Hepatocyte (in vitro differentiated cells): ENCODE results near the gene SH3BP2. TPM values are rescaled to one million over a fixed set of nuclear protein-coding genes. Genes with fewer than 3 reads are reported as not detected.

Experiments used
- DNase-seq: peaks from one replicate; pipeline ENCODE4 v3.0.0-alpha.2; 2016; ENCODE audit warnings: low spot score
- H2AFZ ChIP-seq: fragments of 200-600 bp; sonication (generic); 2 replicates; pipeline ENCODE4 v1.6.0; 2016; ENCODE audit warnings: antibody characterized with exemption, mild to moderate bottlenecking
- H3K27ac ChIP-seq: fragments of 200-600 bp; sonication (generic); 2 replicates; pipeline ENCODE4 v1.5.1; 2016; ENCODE audit warnings: mild to moderate bottlenecking
- H3K27me3 ChIP-seq: fragments of 200-600 bp; sonication (generic); 2 replicates; pipeline ENCODE4 v1.6.1; 2016
- H3K36me3 ChIP-seq: fragments of 200-600 bp; sonication (generic); replicated peaks from 2 replicates; pipeline ENCODE4 v1.5.1; 2016; ENCODE audit warnings: low read depth; ENCODE audit not compliant: insufficient read depth
- H3K4me1 ChIP-seq: fragments of 200-600 bp; sonication (generic); 2 replicates; pipeline ENCODE4 v1.5.1; 2016; ENCODE audit warnings: mild to moderate bottlenecking, moderate library complexity; ENCODE audit not compliant: insufficient read depth
- H3K4me2 ChIP-seq: fragments of 200-600 bp; sonication (generic); 2 replicates; pipeline ENCODE4 v1.6.0; 2016
- H3K4me3 ChIP-seq: fragments of 200-600 bp; sonication (generic); 2 replicates; pipeline ENCODE4 v1.5.1; 2016; ENCODE audit warnings: mild to moderate bottlenecking
- H3K79me2 ChIP-seq: fragments of 200-600 bp; sonication (generic); 2 replicates; pipeline ENCODE4 v1.6.0; 2017; ENCODE audit warnings: mild to moderate bottlenecking
- H3K9me2 ChIP-seq: fragments of 200-600 bp; sonication (generic); replicated peaks from 2 replicates; pipeline ENCODE4 v1.6.0; 2017; ENCODE audit warnings: mild to moderate bottlenecking; ENCODE audit not compliant: insufficient read depth
- H3K9me3 ChIP-seq: fragments of 200-600 bp; sonication (generic); 2 replicates; pipeline ENCODE4 v1.5.1; 2016; ENCODE audit warnings: low read depth, mild to moderate bottlenecking
- H4K20me1 ChIP-seq: fragments of 200-600 bp; sonication (generic); 2 replicates; pipeline ENCODE4 v1.6.0; 2016; ENCODE audit warnings: mild to moderate bottlenecking; ENCODE audit not compliant: insufficient read depth, poor library complexity, severe bottlenecking
- CTCF ChIP-seq: fragments of 200-600 bp; sonication (generic); IDR thresholded peaks from 2 replicates; pipeline ENCODE4 v1.5.1; 2016; ENCODE audit warnings: antibody characterized with exemption, mild to moderate bottlenecking; ENCODE audit not compliant: poor library complexity
- EZH2 ChIP-seq: fragments of 200-600 bp; sonication (generic); IDR thresholded peaks from 2 replicates; pipeline ENCODE4 v1.6.1; 2016; ENCODE audit warnings: antibody characterized with exemption, mild to moderate bottlenecking, borderline replicate concordance
- EZH2phosphoT487 ChIP-seq: fragments of 200-600 bp; sonication (generic); IDR thresholded peaks from one replicate; pipeline ENCODE4 v1.6.1; 2018; ENCODE audit warnings: antibody characterized with exemption, mild to moderate bottlenecking, low read depth, moderate library complexity; ENCODE audit not compliant: unreplicated experiment, severe bottlenecking
- WGBS: methylation state at CpG from one replicate; pipeline ENCODE4 v1.1.6; 2016; ENCODE audit warnings: low lambda C conversion rate; ENCODE audit errors: missing lambda C conversion rate; 5-methylcytosine and 5-hydroxymethylcytosine counted together
- polyA plus RNA-seq: library from polyadenylated mRNA; unstranded; fragments of >200 nt; fragmentation: Nextera tagmentation; extraction: Ambion mirVana; gene quantifications from 2 replicates; pipeline ENCODE4 v1.2.1, GENCODE V29; 2016
- total RNA-seq: library from RNA; depleted of rRNA; stranded (reverse); fragments of >200 nt; gene quantifications from 2 replicates; pipeline ENCODE4 v1.2.3, GENCODE V29; 2014

The SH3BP2 gene
- total and polyA plus RNA-seq, 2 experiments from 2014 or later = 24.3 to 25.7 TPM

GRCh38 chr4:2888886-2889285 is 96.0 kb downstream of the SH3BP2 start:
- no peak for DNase-seq
- Histone ChIP-seq H2AFZ (no peak overlapping the region), H3K9me3 (no peaks in the 10 kb centered on the region), H3K9me2 (no peaks in the 10 kb centered on the region), H3K27me3 (no peaks in the 10 kb centered on the region), H3K4me2 (no peak overlapping the region), H3K79me2 (peaks cover 62% of the 10 kb centered on the region), H3K27ac (no peak overlapping the region), H3K4me1 (no peaks in the 10 kb centered on the region), H4K20me1 (peaks cover 3% of the 10 kb centered on the region), H3K4me3 (no peak overlapping the region), H3K36me3 (no peaks in the 10 kb centered on the region)
- 97% methylated on average over 3 of the region's 3 CpGs for WGBS
- TF ChIP-seq EZH2 (no peak), CTCF (no peak), EZH2phosphoT487 (no peak)

Other genes starting within 250 kb of the SH3BP2 start
- gene TNIP2, start 36.7 kb upstream of the SH3BP2 start, total RNA-seq = 38.2 and 42.7 TPM in 2 replicates
- gene TNIP2, start 36.7 kb upstream of the SH3BP2 start, polyA plus RNA-seq = 43.0 and 50.8 TPM in 2 replicates
- 143 and 179 TPM in 2 replicates for gene ADD1, start 50.8 kb downstream of the SH3BP2 start, total RNA-seq
- 174 and 208 TPM in 2 replicates for gene ADD1, start 50.8 kb downstream of the SH3BP2 start, polyA plus RNA-seq
- 18.2 and 22.7 TPM in 2 replicates for gene NOP14, start 170.3 kb downstream of the SH3BP2 start, total RNA-seq
- 18.8 and 21.7 TPM in 2 replicates for gene NOP14, start 170.3 kb downstream of the SH3BP2 start, polyA plus RNA-seq
- gene GRK4, start 170.5 kb downstream of the SH3BP2 start, total RNA-seq = 4.9 and 5.4 TPM in 2 replicates
- gene GRK4, start 170.5 kb downstream of the SH3BP2 start, polyA plus RNA-seq = 5.5 and 6.1 TPM in 2 replicates